HepG2 (cell line): Measurements from ENCODE around the gene HSPA13. TPM values are rescaled to one million over a fixed set of nuclear protein-coding genes. Genes with fewer than 3 reads are reported as not detected.

Experiments
- HES4 ChIP-seq: sonication (generic); formaldehyde crosslinking; IDR thresholded peaks from 2 replicates; pipeline ENCODE4 v1.9.0; 2021; ENCODE audit warnings: mild to moderate bottlenecking, missing genetic modification reagents, borderline replicate concordance
- MBNL3 ChIP-seq: fragments of 250-450 bp; sonication (Bioruptor Pico); conservative IDR thresholded peaks from 2 replicates; pipeline ENCODE4 v1.8.0; 2022; ENCODE audit warnings: mild to moderate bottlenecking, inconsistent platforms
- MTF2 ChIP-seq: sonication (generic); formaldehyde crosslinking; IDR thresholded peaks from 2 replicates; pipeline ENCODE4 v1.5.0; 2020; ENCODE audit warnings: missing genetic modification reagents, borderline replicate concordance
- PPARG ChIP-seq: conservative IDR thresholded peaks from 2 replicates; pipeline ENCODE4 v1.6.1; 2016; ENCODE audit warnings: missing biosample characterization, missing genetic modification reagents
- RARA ChIP-seq: IDR thresholded peaks from 2 replicates; pipeline ENCODE4 v1.6.1; 2016; ENCODE audit warnings: missing genetic modification reagents, missing compliant biosample characterization
- SOX5 ChIP-seq: IDR thresholded peaks from 2 replicates; pipeline ENCODE4 v1.6.1; 2016; ENCODE audit warnings: borderline replicate concordance
- SP140L ChIP-seq: sonication (generic); formaldehyde crosslinking; IDR thresholded peaks from 2 replicates; pipeline ENCODE4 v1.4.0; 2020; ENCODE audit warnings: missing genetic modification reagents, borderline replicate concordance
- TCF12 ChIP-seq, 2 experiments: fragments of 450-650 bp in 1 of 2; sonication (generic) in 1 of 2; formaldehyde crosslinking in 1 of 2; IDR thresholded peaks; 2 replicates each; pipeline versions ENCODE4 v1.6.1 to v1.8.0; 2017 to 2022; ENCODE audit warnings: antibody characterized with exemption in 1 of 2, mild to moderate bottlenecking in 1 of 2, missing genetic modification reagents in 1 of 2, moderate library complexity in 1 of 2
- U2AF2 ChIP-seq: fragments of 200-400 bp; formaldehyde crosslinking; IDR thresholded peaks from 2 replicates; pipeline ENCODE4 v1.6.1; 2017; ENCODE audit warnings: low read depth, mild to moderate bottlenecking, low read length
- YY1 ChIP-seq: IDR thresholded peaks from 2 replicates; pipeline ENCODE4 v1.6.1; 2011; ENCODE audit warnings: low read length, low read depth, moderate library complexity, mild to moderate bottlenecking; ENCODE audit not compliant: insufficient read depth, insufficient replicate concordance
- ZNF274 ChIP-seq: sonication (generic); formaldehyde crosslinking; IDR thresholded peaks from 2 replicates; pipeline ENCODE4 v1.5.1; 2020; ENCODE audit warnings: mild to moderate bottlenecking, missing genetic modification reagents
- ZNF326 ChIP-seq: sonication (generic); formaldehyde crosslinking; IDR thresholded peaks from 2 replicates; pipeline ENCODE4 v1.4.0; 2020; ENCODE audit warnings: missing genetic modification reagents, borderline replicate concordance
- ZNF432 ChIP-seq: sonication (generic); formaldehyde crosslinking; IDR thresholded peaks from 2 replicates; pipeline ENCODE4 v1.5.0; 2020; ENCODE audit warnings: missing genetic modification reagents, mild to moderate bottlenecking, borderline replicate concordance
- ZNF567 ChIP-seq: sonication (generic); formaldehyde crosslinking; IDR thresholded peaks from 2 replicates; pipeline ENCODE4 v1.8.1; 2023; ENCODE audit warnings: mild to moderate bottlenecking, missing genetic modification reagents, borderline replicate concordance
- ZNF576 ChIP-seq: sonication (generic); formaldehyde crosslinking; IDR thresholded peaks from 2 replicates; pipeline ENCODE4 v1.4.0; 2020; ENCODE audit warnings: mild to moderate bottlenecking, missing genetic modification reagents
- ZNF629 ChIP-seq: sonication (generic); formaldehyde crosslinking; conservative IDR thresholded peaks from 2 replicates; pipeline ENCODE4 v1.5.0; 2020; ENCODE audit warnings: missing genetic modification reagents
- ZNF646 ChIP-seq: sonication (generic); formaldehyde crosslinking; IDR thresholded peaks from 2 replicates; pipeline ENCODE4 v1.9.0; 2021; ENCODE audit warnings: mild to moderate bottlenecking, missing genetic modification reagents
- ZNF660 ChIP-seq: sonication (generic); formaldehyde crosslinking; IDR thresholded peaks from 2 replicates; pipeline ENCODE4 v1.5.1; 2020; ENCODE audit warnings: mild to moderate bottlenecking, low read depth, missing genetic modification reagents, borderline replicate concordance
- ZNF75D ChIP-seq: sonication (generic); formaldehyde crosslinking; IDR thresholded peaks from 2 replicates; pipeline ENCODE4 v1.8.1; 2023; ENCODE audit warnings: missing genetic modification reagents, mild to moderate bottlenecking, borderline replicate concordance
- ZNF883 ChIP-seq: sonication (generic); formaldehyde crosslinking; IDR thresholded peaks from 2 replicates; pipeline ENCODE4 v1.5.1; 2020; ENCODE audit warnings: mild to moderate bottlenecking, missing genetic modification reagents; ENCODE audit errors: not compliant biosample characterization
- ZSCAN12 ChIP-seq: sonication (generic); formaldehyde crosslinking; IDR thresholded peaks from 2 replicates; pipeline ENCODE4 v1.9.0; 2021; ENCODE audit warnings: mild to moderate bottlenecking, missing genetic modification reagents
- ZSCAN20 ChIP-seq: sonication (generic); formaldehyde crosslinking; IDR thresholded peaks from 2 replicates; pipeline ENCODE4 v1.4.0; 2020; ENCODE audit warnings: missing genetic modification reagents, mild to moderate bottlenecking, borderline replicate concordance
- ZSCAN31 ChIP-seq: sonication (generic); formaldehyde crosslinking; IDR thresholded peaks from 2 replicates; pipeline ENCODE4 v1.5.0; 2020; ENCODE audit warnings: low read depth, mild to moderate bottlenecking, missing genetic modification reagents
- polyA plus RNA-seq, 8 experiments: library from polyadenylated mRNA; depleted of rRNA in 3 of 8; stranded (reverse) in 7 of 8; unstranded in 1 of 8; fragments of >200 nt; fragmentation: Illumina TruSeq in 4 of 8; extraction: Trizol in 4 of 8; gene quantifications; 2 replicates each; pipeline versions ENCODE4 v1.2.1 to v1.2.3, GENCODE V29; 2011 to 2016; ENCODE audit warnings: low read depth in 4 of 8, missing spikeins in 1 of 8, mixed read lengths in 1 of 8; ENCODE audit not compliant: insufficient read depth in 1 of 8
- total RNA-seq, 5 experiments: library from RNA; depleted of rRNA; stranded (reverse); fragments of >200 nt; fragmentation: Illumina TruSeq; extraction: Trizol; gene quantifications; 2 replicates each; pipeline ENCODE4 v1.2.3, GENCODE V29; 2016; ENCODE audit warnings: low read depth in 1 of 5

Gene HSPA13
- total and polyA plus RNA-seq, 2 of the 13 experiments (the other 11 are each of a cell fraction or from before 2014, with no cell fraction given), result 21.2 to 28.4 TPM

GRCh38 chr21:14382835-14383595 is at the start of gene HSPA13 (continued):
- TF ChIP-seq ZNF432 (CRISPR knock-in tag) (no peak), SP140L (CRISPR knock-in tag) (no peak), ZNF576 (CRISPR knock-in tag) (no peak), ZNF883 (CRISPR knock-in tag) (no peak), PPARG (CRISPR knock-in tag) (no peak), ZNF629 (CRISPR knock-in tag) (no peak), ZNF75D (no peak), ZSCAN12 (no peak), SOX5 (CRISPR knock-in tag) (peak; percentile 17; the same call in 1 of the 2 replicates), MBNL3 (CRISPR knock-in tag) (no peak), MTF2 (no peak), ZNF274 (CRISPR knock-in tag) (no peak), ZNF660 (CRISPR knock-in tag) (no peak), HES4 (CRISPR knock-in tag) (no peak), RARA (CRISPR knock-in tag) (no peak), U2AF2 (no peak), ZNF646 (no peak), YY1 (peak; percentile 75), ZSCAN31 (CRISPR knock-in tag) (no peak), ZNF326 (no peak), ZNF567 (CRISPR knock-in tag) (no peak), ZSCAN20 (CRISPR knock-in tag) (no peak), TCF12 (IDR thresholded peaks at IDR 0.05) (no peak), TCF12 (CRISPR knock-in tag; IDR thresholded peaks at IDR 0.05) (no peak)
